ENCODE results near the gene CDC14B. TPM values are rescaled to one million over a fixed set of nuclear protein-coding genes. Genes with fewer than 3 reads are reported as not detected.

Gene CDC14B
- total and polyA plus RNA-seq, 2 donors from 2014 or later = 9.1 to 19.6 TPM

GRCh38 chr9:96646081-96646991 lies 26.7 kb upstream of the CDC14B start:
- Histone ChIP-seq H3K9me3 (ENCODE audit: control insufficient read depth in 2 of 3, insufficient read depth in 1 of 3, low read length in 3 of 3) (no peaks in the 10 kb centered on the region), H3K4me1 (ENCODE audit: control insufficient read depth in 2 of 3, insufficient read depth in 2 of 3, low read depth in 1 of 3, low read length in 3 of 3) (no peaks in the 10 kb centered on the region), H3K27ac (ENCODE audit: low read depth in 2 of 2, low read length in 2 of 2) (no peak overlapping the region), H3K36me3 (ENCODE audit: control insufficient read depth in 2 of 3, insufficient read depth in 3 of 3, low read length in 3 of 3) (peaks cover 0 to 11% (median 2%) of the 10 kb centered on the region in 3 donors), H3K27me3 (ENCODE audit: control insufficient read depth, insufficient read depth, low read length) (no peaks in the 10 kb centered on the region), H3K9ac (ENCODE audit: low read length in 3 of 3) (no peak overlapping the region), H3K4me3 (ENCODE audit: low read length in 3 of 3) (no peak overlapping the region)
- no peak for TF ChIP-seq CTCF (IDR thresholded peaks at IDR 0.05; ENCODE audit: borderline replicate concordance, extremely low read depth, insufficient read depth)
- intact Hi-C loops (cut with DNase I) = no loop called here
- DNase-seq (peak in 1 of 5 donors; percentile 13), FAIRE-seq (no peak)

GRCh38 chr9:96644137-96644536 lies 24.5 kb upstream of the CDC14B start:
- no peak overlapping the region for H3K9ac ChIP-seq (ENCODE audit: low read length in 3 of 3)
- no peak overlapping the region for H3K27ac ChIP-seq (ENCODE audit: low read depth in 2 of 2, low read length in 2 of 2)
- DNase-seq (no peak), FAIRE-seq (no peak)
- no peak overlapping the region for H3K4me3 ChIP-seq (ENCODE audit: low read length in 3 of 3)
- peaks cover 0 to 2% (median 0%) of the 10 kb centered on the region in 3 donors for H3K36me3 ChIP-seq (ENCODE audit: control insufficient read depth in 2 of 3, insufficient read depth in 3 of 3, low read length in 3 of 3)
- H3K27me3 ChIP-seq (ENCODE audit: control insufficient read depth, insufficient read depth, low read length) = no peaks in the 10 kb centered on the region
- H3K4me1 ChIP-seq (ENCODE audit: control insufficient read depth in 2 of 3, insufficient read depth in 2 of 3, low read depth in 1 of 3, low read length in 3 of 3) = no peaks in the 10 kb centered on the region
- intact Hi-C loops (cut with DNase I) = no loop called here
- H3K9me3 ChIP-seq (ENCODE audit: control insufficient read depth in 2 of 3, insufficient read depth in 1 of 3, low read length in 3 of 3) = no peaks in the 10 kb centered on the region
- no peak for TF ChIP-seq CTCF (IDR thresholded peaks at IDR 0.05; ENCODE audit: borderline replicate concordance, extremely low read depth, insufficient read depth)

- H3K4me3 ChIP-seq (ENCODE audit: low read length in 3 of 3) = no peak overlapping the region
- intact Hi-C loops (cut with DNase I) = no loop called here
- DNase-seq (peak in 2 of 5 donors; percentile 45 to 62), FAIRE-seq (no peak)
- no peak overlapping the region for H3K9ac ChIP-seq (ENCODE audit: low read length in 3 of 3)
- no peak overlapping the region for H3K27ac ChIP-seq (ENCODE audit: low read depth in 2 of 2, low read length in 2 of 2)
- no peaks in the 10 kb centered on the region for H3K4me1 ChIP-seq (ENCODE audit: control insufficient read depth in 2 of 3, insufficient read depth in 2 of 3, low read depth in 1 of 3, low read length in 3 of 3)
- H3K9me3 ChIP-seq (ENCODE audit: control insufficient read depth in 2 of 3, insufficient read depth in 1 of 3, low read length in 3 of 3) = no peaks in the 10 kb centered on the region
- H3K27me3 ChIP-seq (ENCODE audit: control insufficient read depth, insufficient read depth, low read length) = no peaks in the 10 kb centered on the region
- TF ChIP-seq CTCF (IDR thresholded peaks at IDR 0.05; ENCODE audit: borderline replicate concordance, extremely low read depth, insufficient read depth) = no peak
- H3K36me3 ChIP-seq (ENCODE audit: control insufficient read depth in 2 of 3, insufficient read depth in 3 of 3, low read length in 3 of 3) = peaks cover 0 to 2% (median 0%) of the 10 kb centered on the region in 3 donors
Measured at GRCh38 chr9:96641514-96641913, 21.9 kb upstream of the CDC14B start.

All from kidney (tissue), 14 donors.